Hematopoietic multipotent progenitor cell treated with erythropoietin and hydrocortisone succinate and interleukin-3 and kit ligand, for 6 days (in vitro differentiated cells): Measurements from ENCODE around the gene TBX2.
A peak's percentile ranks its signal among the peaks of the same experiment; 100 is the strongest.
"Not testable (repeated sequence)": the region's sequence is repeated elsewhere in the genome, so short reads cannot be mapped to it uniquely, and the experiment has no call there.

Experiments used
- DNase-seq: peaks from one replicate; pipeline ENCODE4 v3.0.0-alpha.2; 2015

Gene TBX2

GRCh38 chr17:61415374-61416210 is 15.9 kb downstream of the TBX2 start:
- no peak for DNase-seq

GRCh38 chr17:61416211-61416539 is 16.5 kb downstream of the TBX2 start:
- DNase-seq: no peak

GRCh38 chr17:61416540-61417363 is 17.1 kb downstream of the TBX2 start:
- DNase-seq: peak; percentile 83

- DNase-seq: no peak
Observed at GRCh38 chr17:61418449-61418848, 18.8 kb downstream of the TBX2 start.

GRCh38 chr17:61419496-61420046 is 19.9 kb downstream of the TBX2 start:
- no peak for DNase-seq

- DNase-seq: no peak
Observed at GRCh38 chr17:61420052-61420451, 20.4 kb downstream of the TBX2 start.

- DNase-seq: no peak
Observed at GRCh38 chr17:61420745-61421398, 21.2 kb downstream of the TBX2 start.

- DNase-seq: no peak
Observed at GRCh38 chr17:61421460-61421859, 21.8 kb downstream of the TBX2 start.

- DNase-seq: no peak
Observed at GRCh38 chr17:61422116-61422799, 22.6 kb downstream of the TBX2 start.

GRCh38 chr17:61422869-61423268 is 23.2 kb downstream of the TBX2 start:
- DNase-seq: no peak

GRCh38 chr17:61423967-61424649 is 24.5 kb downstream of the TBX2 start:
- no peak for DNase-seq

GRCh38 chr17:61425682-61426481 is 26.2 kb downstream of the TBX2 start:
- DNase-seq: no peak

- DNase-seq: no peak
Observed at GRCh38 chr17:61426482-61427304, 27.1 kb downstream of the TBX2 start.

- DNase-seq: no peak
Observed at GRCh38 chr17:61427567-61427966, 27.9 kb downstream of the TBX2 start.

GRCh38 chr17:61429274-61429673 is 29.6 kb downstream of the TBX2 start:
- DNase-seq: no peak

- DNase-seq: not testable (repeated sequence)
Observed at GRCh38 chr17:61429831-61430230, 30.2 kb downstream of the TBX2 start.

GRCh38 chr17:61431594-61432311 is 32.1 kb downstream of the TBX2 start:
- DNase-seq: no peak

- DNase-seq: no peak
Observed at GRCh38 chr17:61436273-61436672, 36.6 kb downstream of the TBX2 start.

GRCh38 chr17:61436995-61437704 is 37.5 kb downstream of the TBX2 start:
- no peak for DNase-seq
